ENCODE measurements around the gene SLN.
"Not testable (repeated sequence)": the region's sequence is repeated elsewhere in the genome, so short reads cannot be mapped to it uniquely, and the experiment has no call there.

Gene SLN

DNA sequence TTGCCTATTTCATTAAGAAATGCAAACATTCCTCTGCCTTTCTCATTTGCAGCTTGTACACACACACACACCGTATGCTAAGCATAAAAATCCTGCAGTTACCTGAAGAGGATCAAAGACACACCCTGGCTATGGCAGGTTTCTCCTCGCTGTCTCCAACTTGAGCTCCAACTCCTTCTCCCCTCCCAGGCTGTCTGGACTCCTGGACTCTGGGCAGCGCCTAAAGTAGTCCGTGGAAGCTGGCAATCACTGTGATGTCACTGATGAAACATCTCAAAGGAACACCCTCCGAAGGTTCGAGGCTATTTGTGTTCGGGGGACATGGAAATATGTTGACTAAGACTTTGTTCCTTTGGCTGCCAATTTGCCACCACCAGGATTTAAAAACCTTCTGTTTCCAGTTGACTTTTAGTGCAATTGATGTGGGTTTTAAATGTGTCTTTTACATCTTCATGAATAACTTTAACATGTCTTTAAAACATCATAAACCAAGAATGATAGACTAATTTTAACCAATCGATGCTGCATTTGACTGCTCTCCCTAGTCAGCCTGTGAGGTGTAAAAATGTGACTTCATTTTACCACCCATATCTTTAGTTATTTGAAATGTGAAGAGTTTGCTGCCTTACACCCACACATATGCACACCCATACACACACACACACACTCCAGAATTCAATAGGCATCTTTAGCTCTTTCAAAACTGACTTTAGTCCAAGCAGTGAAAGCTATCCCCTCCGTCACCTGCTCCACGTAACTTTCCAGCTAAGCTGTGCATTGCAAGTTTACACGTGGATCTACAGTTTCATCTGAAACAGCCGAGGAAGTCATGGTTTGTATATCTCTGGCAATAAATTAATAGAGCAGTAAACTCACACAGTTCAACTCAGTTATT, at the start of gene SLN:
SLN (minus strand) TSS at position 196 of the 895 bp plus-strand sequence.
- DNase-seq (ENCODE audit: low read depth), result no peak
- Histone ChIP-seq H3K9me3 (ENCODE audit: control insufficient read depth, low read length) (no peaks in the 10 kb centered on the region), H3K36me3 (ENCODE audit: control insufficient read depth, insufficient read depth, low read length, severe bottlenecking) (no peaks in the 10 kb centered on the region), H3K4me1 (ENCODE audit: control insufficient read depth, insufficient read depth, low read length) (peaks cover 4% of the 10 kb centered on the region), H3K9ac (ENCODE audit: low read length) (no peak within 1 kb of the TSS), H3K27me3 (replicated peaks; ENCODE audit: control insufficient read depth, insufficient read depth, low read length) (no peaks in the 10 kb centered on the region), H3K4me3 (ENCODE audit: low read length) (no peak within 1 kb of the TSS)

- H3K27me3 ChIP-seq (replicated peaks; ENCODE audit: control insufficient read depth, insufficient read depth, low read length); H3K36me3 ChIP-seq (ENCODE audit: control insufficient read depth, insufficient read depth, low read length, severe bottlenecking); H3K4me1 ChIP-seq (ENCODE audit: control insufficient read depth, insufficient read depth, low read length); H3K4me3 ChIP-seq (ENCODE audit: low read length); DNase-seq (ENCODE audit: low read depth); H3K9me3 ChIP-seq (ENCODE audit: control insufficient read depth, low read length); H3K9ac ChIP-seq (ENCODE audit: low read length): not testable (repeated sequence)
These were observed 47.0 kb upstream of the SLN start for GRCh38 chr11:107758719-107759355.

DNA sequence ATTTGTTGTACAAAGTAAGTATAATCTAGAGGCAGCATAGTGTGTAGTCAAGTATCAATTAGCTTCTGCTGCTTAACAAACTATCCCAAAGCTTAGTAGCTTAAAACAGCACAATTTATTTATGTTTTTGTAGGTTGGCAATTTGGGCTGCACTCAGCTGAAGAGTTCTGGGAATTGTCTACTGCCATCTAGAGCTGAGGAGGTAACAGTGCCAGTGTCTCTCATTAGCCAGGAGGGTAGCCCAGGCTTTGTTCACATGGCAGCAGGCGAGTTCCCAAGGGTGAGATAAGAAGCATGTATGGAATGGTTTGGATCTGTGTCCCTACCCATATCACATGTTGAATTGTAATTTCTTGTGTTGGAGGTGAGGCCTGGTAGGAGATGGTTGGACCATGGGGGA, 45.8 kb upstream of the SLN start:
- H3K9ac ChIP-seq (ENCODE audit: low read length), result no peak overlapping the region
- H3K9me3 ChIP-seq (ENCODE audit: control insufficient read depth, low read length), result no peaks in the 10 kb centered on the region
- DNase-seq (ENCODE audit: low read depth), result no peak
- no peaks in the 10 kb centered on the region for H3K4me1 ChIP-seq (ENCODE audit: control insufficient read depth, insufficient read depth, low read length)
- no peak overlapping the region for H3K4me3 ChIP-seq (ENCODE audit: low read length)
- no peaks in the 10 kb centered on the region for H3K36me3 ChIP-seq (ENCODE audit: control insufficient read depth, insufficient read depth, low read length, severe bottlenecking)
- no peaks in the 10 kb centered on the region for H3K27me3 ChIP-seq (replicated peaks; ENCODE audit: control insufficient read depth, insufficient read depth, low read length)

DNA sequence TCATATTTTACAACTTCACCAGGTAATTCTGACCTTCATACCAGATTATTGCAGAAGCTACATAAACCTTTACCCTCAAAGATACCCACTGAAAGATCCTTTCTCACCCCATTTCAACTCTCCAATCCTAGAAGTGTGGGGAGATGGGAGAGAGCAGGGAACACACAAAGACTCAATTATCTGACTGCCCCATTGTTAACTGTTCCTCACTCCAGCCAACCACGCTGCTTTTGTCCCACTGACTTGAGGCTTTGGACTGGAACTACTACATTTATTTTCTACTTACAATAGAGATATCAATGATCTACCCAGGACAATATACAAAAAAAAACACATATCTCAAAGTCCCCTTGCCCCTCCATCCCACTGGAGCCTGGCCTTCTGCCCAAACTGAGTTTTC, 44.7 kb upstream of the SLN start:
- no peak overlapping the region for H3K9ac ChIP-seq (ENCODE audit: low read length)
- no peaks in the 10 kb centered on the region for H3K27me3 ChIP-seq (replicated peaks; ENCODE audit: control insufficient read depth, insufficient read depth, low read length)
- H3K4me1 ChIP-seq (ENCODE audit: control insufficient read depth, insufficient read depth, low read length), result no peaks in the 10 kb centered on the region
- H3K4me3 ChIP-seq (ENCODE audit: low read length), result no peak overlapping the region
- H3K36me3 ChIP-seq (ENCODE audit: control insufficient read depth, insufficient read depth, low read length, severe bottlenecking), result no peaks in the 10 kb centered on the region
- DNase-seq (ENCODE audit: low read depth), result no peak
- no peaks in the 10 kb centered on the region for H3K9me3 ChIP-seq (ENCODE audit: control insufficient read depth, low read length)

- H3K27me3 ChIP-seq (replicated peaks; ENCODE audit: control insufficient read depth, insufficient read depth, low read length), result no peaks in the 10 kb centered on the region
- no peak for DNase-seq (ENCODE audit: low read depth)
- no peaks in the 10 kb centered on the region for H3K9me3 ChIP-seq (ENCODE audit: control insufficient read depth, low read length)
- no peaks in the 10 kb centered on the region for H3K4me1 ChIP-seq (ENCODE audit: control insufficient read depth, insufficient read depth, low read length)
- no peak overlapping the region for H3K4me3 ChIP-seq (ENCODE audit: low read length)
- H3K36me3 ChIP-seq (ENCODE audit: control insufficient read depth, insufficient read depth, low read length, severe bottlenecking), result no peaks in the 10 kb centered on the region
- H3K9ac ChIP-seq (ENCODE audit: low read length), result no peak overlapping the region
These were observed 41.3 kb upstream of the SLN start for GRCh38 chr11:107752949-107753822.

- Histone ChIP-seq H3K9me3 (ENCODE audit: control insufficient read depth, low read length) (no peaks in the 10 kb centered on the region), H3K27me3 (replicated peaks; ENCODE audit: control insufficient read depth, insufficient read depth, low read length) (no peaks in the 10 kb centered on the region), H3K36me3 (ENCODE audit: control insufficient read depth, insufficient read depth, low read length, severe bottlenecking) (no peaks in the 10 kb centered on the region), H3K4me1 (ENCODE audit: control insufficient read depth, insufficient read depth, low read length) (peaks cover 7% of the 10 kb centered on the region), H3K9ac (ENCODE audit: low read length) (no peak overlapping the region), H3K4me3 (ENCODE audit: low read length) (no peak overlapping the region)
- DNase-seq (ENCODE audit: low read depth), result no peak
These were observed 40.7 kb upstream of the SLN start for GRCh38 chr11:107752508-107752907.

- peaks cover 9% of the 10 kb centered on the region for H3K4me1 ChIP-seq (ENCODE audit: control insufficient read depth, insufficient read depth, low read length)
- no peak overlapping the region for H3K4me3 ChIP-seq (ENCODE audit: low read length)
- H3K27me3 ChIP-seq (replicated peaks; ENCODE audit: control insufficient read depth, insufficient read depth, low read length), result no peaks in the 10 kb centered on the region
- H3K36me3 ChIP-seq (ENCODE audit: control insufficient read depth, insufficient read depth, low read length, severe bottlenecking), result no peaks in the 10 kb centered on the region
- no peak overlapping the region for H3K9ac ChIP-seq (ENCODE audit: low read length)
- DNase-seq (ENCODE audit: low read depth), result no peak
- H3K9me3 ChIP-seq (ENCODE audit: control insufficient read depth, low read length), result no peaks in the 10 kb centered on the region
These were observed 39.2 kb upstream of the SLN start for GRCh38 chr11:107751082-107751481.

GRCh38 chr11:107750313-107750712, 38.5 kb upstream of the SLN start:
- Histone ChIP-seq H3K27me3 (replicated peaks; ENCODE audit: control insufficient read depth, insufficient read depth, low read length) (no peaks in the 10 kb centered on the region), H3K36me3 (ENCODE audit: control insufficient read depth, insufficient read depth, low read length, severe bottlenecking) (no peaks in the 10 kb centered on the region), H3K4me3 (ENCODE audit: low read length) (no peak overlapping the region), H3K9ac (ENCODE audit: low read length) (no peak overlapping the region), H3K4me1 (ENCODE audit: control insufficient read depth, insufficient read depth, low read length) (peaks cover 9% of the 10 kb centered on the region), H3K9me3 (ENCODE audit: control insufficient read depth, low read length) (no peaks in the 10 kb centered on the region)
- no peak for DNase-seq (ENCODE audit: low read depth)

DNA sequence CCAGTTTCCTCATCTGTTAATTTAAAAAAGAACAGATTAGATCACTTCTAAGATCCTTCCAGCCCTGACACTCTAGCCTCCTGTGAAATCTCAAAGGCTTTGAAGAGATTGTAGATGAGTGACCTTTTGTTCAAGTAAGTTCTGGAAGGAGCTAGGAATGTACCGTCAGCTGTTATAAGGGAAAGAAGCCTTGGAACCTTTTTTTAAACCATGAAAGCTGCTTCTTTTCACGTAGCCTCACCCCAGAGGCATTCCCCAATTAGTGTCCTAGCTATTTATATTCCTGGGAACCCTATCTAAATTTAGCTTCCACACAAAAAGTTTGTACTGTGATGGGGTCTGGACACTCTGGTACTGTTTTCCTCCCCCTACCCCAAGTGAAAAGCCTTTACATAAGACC, 35.8 kb upstream of the SLN start:
- Histone ChIP-seq H3K4me3 (ENCODE audit: low read length) (no peak overlapping the region), H3K36me3 (ENCODE audit: control insufficient read depth, insufficient read depth, low read length, severe bottlenecking) (no peaks in the 10 kb centered on the region), H3K27me3 (replicated peaks; ENCODE audit: control insufficient read depth, insufficient read depth, low read length) (no peaks in the 10 kb centered on the region), H3K4me1 (ENCODE audit: control insufficient read depth, insufficient read depth, low read length) (peaks cover 9% of the 10 kb centered on the region), H3K9me3 (ENCODE audit: control insufficient read depth, low read length) (no peaks in the 10 kb centered on the region), H3K9ac (ENCODE audit: low read length) (no peak overlapping the region)
- DNase-seq (ENCODE audit: low read depth), result peak; percentile 4

GRCh38 chr11:107744736-107745135, 32.9 kb upstream of the SLN start:
- Histone ChIP-seq H3K27me3 (replicated peaks; ENCODE audit: control insufficient read depth, insufficient read depth, low read length) (no peaks in the 10 kb centered on the region), H3K36me3 (ENCODE audit: control insufficient read depth, insufficient read depth, low read length, severe bottlenecking) (no peaks in the 10 kb centered on the region), H3K4me1 (ENCODE audit: control insufficient read depth, insufficient read depth, low read length) (peaks cover 9% of the 10 kb centered on the region), H3K9me3 (ENCODE audit: control insufficient read depth, low read length) (peaks cover 4% of the 10 kb centered on the region), H3K4me3 (ENCODE audit: low read length) (no peak overlapping the region), H3K9ac (ENCODE audit: low read length) (no peak overlapping the region)
- no peak for DNase-seq (ENCODE audit: low read depth)

DNA sequence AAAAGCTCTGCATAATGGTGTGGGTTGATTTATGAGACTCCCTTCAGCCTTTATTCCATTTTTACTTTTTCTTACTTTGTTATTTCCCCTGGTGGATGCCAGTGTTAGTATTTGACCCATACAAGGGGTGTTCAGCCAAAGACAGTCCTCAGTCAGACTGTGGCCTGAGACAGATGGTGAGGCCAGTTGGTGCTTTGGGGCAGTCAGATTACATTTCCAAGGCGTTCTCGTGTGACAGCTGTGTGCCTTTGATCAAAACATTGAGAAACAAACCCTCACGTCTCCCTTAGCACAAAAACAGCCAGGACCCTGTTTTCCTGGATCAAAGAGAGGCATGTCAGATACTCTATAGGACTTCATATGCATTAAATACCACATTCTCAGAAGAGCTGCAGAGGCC, 31.3 kb upstream of the SLN start:
- Histone ChIP-seq H3K4me1 (ENCODE audit: control insufficient read depth, insufficient read depth, low read length) (peaks cover 9% of the 10 kb centered on the region), H3K27me3 (replicated peaks; ENCODE audit: control insufficient read depth, insufficient read depth, low read length) (no peaks in the 10 kb centered on the region), H3K9me3 (ENCODE audit: control insufficient read depth, low read length) (peaks cover 8% of the 10 kb centered on the region), H3K36me3 (ENCODE audit: control insufficient read depth, insufficient read depth, low read length, severe bottlenecking) (no peaks in the 10 kb centered on the region), H3K4me3 (ENCODE audit: low read length) (no peak overlapping the region), H3K9ac (ENCODE audit: low read length) (no peak overlapping the region)
- DNase-seq (ENCODE audit: low read depth), result no peak

Measured in adipocyte (in vitro differentiated cells).